ENCODE results near the gene NHSL1.

GRCh38 chr6:138429761-138430160 is 69.5 kb downstream of the NHSL1 start:
- TF ChIP-seq ATF3 (IDR thresholded peaks at IDR 0.05) (no peak), ATF3 (CRISPR knock-in tag; conservative IDR thresholded peaks at IDR 0.05) (no peak), ZFP1 (CRISPR knock-in tag; IDR thresholded peaks at IDR 0.05) (no peak), KDM1A (IDR thresholded peaks at IDR 0.05) (no peak), SREBF2 (CRISPR knock-in tag; IDR thresholded peaks at IDR 0.05) (no peak), JUND (IDR thresholded peaks at IDR 0.05; ENCODE audit: borderline replicate concordance, low read depth, low read length) (no peak), JUND (tag; IDR thresholded peaks at IDR 0.05; ENCODE audit: borderline replicate concordance, low read depth, low read length) (no peak), SIRT6 (IDR thresholded peaks at IDR 0.05; ENCODE audit: low read depth, low read length) (no peak), TAF1 (IDR thresholded peaks at IDR 0.05; ENCODE audit: control insufficient read depth, extremely low read depth, insufficient read depth, low read length, severe bottlenecking) (no peak), CREB1 (IDR thresholded peaks at IDR 0.05) (no peak), CREB1 (CRISPR knock-in tag; IDR thresholded peaks at IDR 0.05) (no peak), SIN3A (IDR thresholded peaks at IDR 0.05; ENCODE audit: borderline replicate concordance in 2 of 2, control insufficient read depth in 1 of 2, low read depth in 2 of 2, low read length in 2 of 2) (no peak)
- TF ChIP-seq, protein P1, sequence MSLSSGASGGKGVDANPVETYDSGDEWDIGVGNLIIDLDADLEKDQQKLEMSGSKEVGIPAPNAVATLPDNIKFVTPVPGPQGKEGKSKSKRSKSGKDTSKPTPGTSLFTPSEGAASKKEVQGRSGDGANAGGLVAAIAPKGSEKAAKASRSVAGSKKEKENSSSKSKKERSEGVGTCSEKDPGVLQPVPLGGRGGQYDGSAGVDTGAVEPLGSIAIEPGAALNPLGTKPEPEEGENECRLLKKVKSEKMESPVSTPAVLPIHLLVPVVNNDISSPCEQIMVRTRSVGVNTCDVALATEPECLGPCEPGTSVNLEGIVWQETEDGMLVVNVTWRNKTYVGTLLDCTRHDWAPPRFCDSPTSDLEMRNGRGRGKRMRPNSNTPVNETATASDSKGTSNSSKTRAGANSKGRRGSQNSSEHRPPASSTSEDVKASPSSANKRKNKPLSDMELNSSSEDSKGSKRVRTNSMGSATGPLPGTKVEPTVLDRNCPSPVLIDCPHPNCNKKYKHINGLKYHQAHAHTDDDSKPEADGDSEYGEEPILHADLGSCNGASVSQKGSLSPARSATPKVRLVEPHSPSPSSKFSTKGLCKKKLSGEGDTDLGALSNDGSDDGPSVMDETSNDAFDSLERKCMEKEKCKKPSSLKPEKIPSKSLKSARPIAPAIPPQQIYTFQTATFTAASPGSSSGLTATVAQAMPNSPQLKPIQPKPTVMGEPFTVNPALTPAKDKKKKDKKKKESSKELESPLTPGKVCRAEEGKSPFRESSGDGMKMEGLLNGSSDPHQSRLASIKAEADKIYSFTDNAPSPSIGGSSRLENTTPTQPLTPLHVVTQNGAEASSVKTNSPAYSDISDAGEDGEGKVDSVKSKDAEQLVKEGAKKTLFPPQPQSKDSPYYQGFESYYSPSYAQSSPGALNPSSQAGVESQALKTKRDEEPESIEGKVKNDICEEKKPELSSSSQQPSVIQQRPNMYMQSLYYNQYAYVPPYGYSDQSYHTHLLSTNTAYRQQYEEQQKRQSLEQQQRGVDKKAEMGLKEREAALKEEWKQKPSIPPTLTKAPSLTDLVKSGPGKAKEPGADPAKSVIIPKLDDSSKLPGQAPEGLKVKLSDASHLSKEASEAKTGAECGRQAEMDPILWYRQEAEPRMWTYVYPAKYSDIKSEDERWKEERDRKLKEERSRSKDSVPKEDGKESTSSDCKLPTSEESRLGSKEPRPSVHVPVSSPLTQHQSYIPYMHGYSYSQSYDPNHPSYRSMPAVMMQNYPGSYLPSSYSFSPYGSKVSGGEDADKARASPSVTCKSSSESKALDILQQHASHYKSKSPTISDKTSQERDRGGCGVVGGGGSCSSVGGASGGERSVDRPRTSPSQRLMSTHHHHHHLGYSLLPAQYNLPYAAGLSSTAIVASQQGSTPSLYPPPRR (CRISPR knock-in tag; IDR thresholded peaks at IDR 0.05; ENCODE audit: borderline replicate concordance): no peak

All from K562 (cell line).